ENCODE data around the gene SFT2D3. TPM values are rescaled to one million over a fixed set of nuclear protein-coding genes. Genes with fewer than 3 reads are reported as not detected.

SFT2D3 gene
- total and polyA plus RNA-seq, 2 experiments from 2014 or later: 0.13 to 9.3 TPM

DNA sequence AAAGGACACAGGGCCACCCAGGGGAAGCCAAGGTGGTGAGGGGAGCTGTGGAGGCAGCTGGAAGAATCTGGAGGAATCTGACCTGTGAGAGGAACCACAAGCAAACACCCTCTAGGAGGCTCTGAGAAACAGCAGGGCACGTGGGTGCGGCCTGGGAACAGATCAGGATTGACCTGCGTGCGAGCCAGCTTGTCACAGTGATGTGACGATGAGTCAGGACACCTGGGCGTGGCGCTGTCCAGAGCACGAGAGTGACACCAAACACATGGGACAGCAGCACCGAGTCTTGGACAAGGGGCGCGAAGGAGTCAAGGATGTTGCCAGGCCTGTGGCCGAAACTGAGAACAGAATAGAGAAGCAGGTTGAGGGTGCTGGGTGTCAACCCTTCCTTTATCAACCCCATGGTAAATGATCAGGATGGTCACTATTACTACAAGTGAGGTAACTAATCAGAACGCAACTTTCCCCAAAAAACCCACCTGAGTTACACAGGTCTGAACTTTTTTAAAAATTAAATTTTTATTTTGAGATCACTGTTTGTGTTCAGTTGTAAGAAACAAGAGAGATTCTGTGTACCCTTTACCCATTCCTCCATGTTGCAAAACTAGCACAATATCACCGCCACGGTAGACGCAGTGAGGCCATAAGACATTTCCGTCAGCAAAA, 637 bp upstream of the SFT2D3 start:
- Histone ChIP-seq H3K27me3 (no peaks in the 10 kb centered on the region), H3K4me1 (ENCODE audit: low read depth) (peaks cover 10% of the 10 kb centered on the region), H3K27ac (peak overlapping the region; percentile 96), H3K4me3 (peak overlapping the region; percentile 50), H3K36me3 (peaks cover 3% of the 10 kb centered on the region), H3K9me3 (ENCODE audit: low read depth) (no peaks in the 10 kb centered on the region)
- no peak for DNase-seq (ENCODE audit: low read depth in 1 of 2, low spot score in 1 of 2)
- TF ChIP-seq, protein P1, sequence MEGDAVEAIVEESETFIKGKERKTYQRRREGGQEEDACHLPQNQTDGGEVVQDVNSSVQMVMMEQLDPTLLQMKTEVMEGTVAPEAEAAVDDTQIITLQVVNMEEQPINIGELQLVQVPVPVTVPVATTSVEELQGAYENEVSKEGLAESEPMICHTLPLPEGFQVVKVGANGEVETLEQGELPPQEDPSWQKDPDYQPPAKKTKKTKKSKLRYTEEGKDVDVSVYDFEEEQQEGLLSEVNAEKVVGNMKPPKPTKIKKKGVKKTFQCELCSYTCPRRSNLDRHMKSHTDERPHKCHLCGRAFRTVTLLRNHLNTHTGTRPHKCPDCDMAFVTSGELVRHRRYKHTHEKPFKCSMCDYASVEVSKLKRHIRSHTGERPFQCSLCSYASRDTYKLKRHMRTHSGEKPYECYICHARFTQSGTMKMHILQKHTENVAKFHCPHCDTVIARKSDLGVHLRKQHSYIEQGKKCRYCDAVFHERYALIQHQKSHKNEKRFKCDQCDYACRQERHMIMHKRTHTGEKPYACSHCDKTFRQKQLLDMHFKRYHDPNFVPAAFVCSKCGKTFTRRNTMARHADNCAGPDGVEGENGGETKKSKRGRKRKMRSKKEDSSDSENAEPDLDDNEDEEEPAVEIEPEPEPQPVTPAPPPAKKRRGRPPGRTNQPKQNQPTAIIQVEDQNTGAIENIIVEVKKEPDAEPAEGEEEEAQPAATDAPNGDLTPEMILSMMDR (IDR thresholded peaks at IDR 0.05; ENCODE audit: low read depth, low read length): no peak

DNA sequence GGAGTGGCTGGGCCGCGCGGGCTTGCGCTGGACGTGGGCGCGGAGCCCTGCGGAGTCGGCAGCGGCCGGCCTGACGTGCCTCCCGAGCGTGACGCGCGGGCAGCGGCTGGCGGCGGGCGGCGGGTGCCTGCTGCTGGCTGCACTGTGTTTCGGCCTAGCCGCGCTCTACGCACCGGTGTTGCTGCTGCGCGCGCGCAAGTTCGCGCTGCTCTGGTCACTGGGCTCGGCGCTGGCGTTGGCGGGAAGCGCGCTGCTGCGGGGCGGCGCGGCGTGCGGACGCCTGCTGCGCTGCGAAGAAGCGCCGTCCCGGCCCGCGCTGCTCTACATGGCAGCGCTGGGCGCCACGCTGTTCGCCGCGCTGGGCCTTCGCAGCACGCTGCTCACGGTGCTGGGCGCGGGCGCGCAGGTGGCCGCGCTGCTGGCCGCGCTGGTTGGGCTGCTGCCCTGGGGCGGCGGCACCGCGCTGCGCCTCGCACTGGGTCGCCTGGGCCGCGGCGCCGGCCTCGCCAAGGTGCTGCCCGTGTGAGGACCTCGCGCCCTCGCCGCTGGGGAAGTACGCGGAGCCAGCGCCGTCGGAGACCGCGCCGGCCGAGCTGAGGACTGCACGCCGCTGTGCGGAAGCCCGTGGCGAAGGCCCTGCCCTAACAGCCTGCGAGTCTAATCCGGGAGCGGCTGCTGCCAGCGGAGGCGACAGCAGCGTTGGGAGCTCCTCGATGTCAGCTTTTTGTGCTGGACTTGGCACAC, 526 bp downstream of the SFT2D3 start:
- TF ChIP-seq, protein P1 (IDR thresholded peaks at IDR 0.05; ENCODE audit: low read depth, low read length): peak; percentile 18
- Histone ChIP-seq H3K27me3 (no peaks in the 10 kb centered on the region), H3K27ac (peak overlapping the region; percentile 96), H3K4me1 (ENCODE audit: low read depth) (peaks cover 10% of the 10 kb centered on the region), H3K9me3 (ENCODE audit: low read depth) (no peaks in the 10 kb centered on the region), H3K36me3 (peaks cover 3% of the 10 kb centered on the region), H3K4me3 (peak overlapping the region; percentile 50)
- DNase-seq (ENCODE audit: low read depth in 1 of 2, low spot score in 1 of 2): peak; percentile 80 to 85

DNA sequence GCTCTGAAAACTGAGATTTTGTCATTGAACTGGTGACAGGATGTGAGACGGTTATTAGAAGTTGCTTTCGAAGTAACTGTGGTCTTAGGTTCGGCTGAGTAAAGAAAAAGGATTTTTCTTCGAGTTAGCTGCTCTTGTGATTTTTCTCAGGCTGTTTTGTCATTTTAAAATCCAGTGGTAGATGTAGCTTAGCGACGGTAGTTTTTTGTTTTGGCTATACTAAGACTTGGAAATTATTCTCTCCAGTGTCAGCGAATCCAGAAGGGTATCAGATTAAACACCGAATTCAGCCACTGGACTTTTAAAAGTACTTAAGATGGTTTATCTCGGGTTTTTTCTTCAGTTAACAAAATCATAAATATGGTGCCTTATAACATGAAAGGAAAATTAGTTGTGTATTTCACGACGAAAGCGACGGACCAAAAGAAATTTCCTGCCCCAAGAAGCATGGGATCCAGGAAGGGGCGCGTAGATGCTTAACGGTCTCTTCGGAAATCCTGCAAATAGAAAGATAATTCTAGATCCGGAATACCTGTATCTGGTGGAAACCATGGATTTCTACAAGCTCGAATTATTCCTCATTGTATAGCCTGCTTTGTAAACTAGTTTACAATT, 1.2 kb downstream of the SFT2D3 start:
- TF ChIP-seq, protein P1 (IDR thresholded peaks at IDR 0.05; ENCODE audit: low read depth, low read length): no peak

DNA sequence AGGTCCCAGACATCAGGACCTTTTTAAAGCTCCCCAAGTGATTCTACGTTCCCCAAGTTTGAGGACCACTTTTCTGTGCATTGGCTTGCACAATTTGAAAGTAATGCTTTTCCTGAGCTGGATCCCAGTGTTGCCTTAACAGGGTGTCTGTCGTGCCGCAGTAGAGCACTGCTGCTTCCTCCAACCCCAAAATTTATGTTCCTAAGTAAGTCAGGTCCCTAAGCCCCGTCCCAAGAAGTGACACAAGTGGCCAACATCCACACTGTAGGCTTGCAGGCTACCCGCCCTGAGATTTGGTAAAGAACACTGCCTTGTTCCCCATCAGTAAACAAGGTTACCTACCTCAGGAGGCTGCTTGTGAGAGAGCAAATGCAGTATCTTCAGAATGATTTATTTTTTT, 2.0 kb downstream of the SFT2D3 start:
- H3K27ac ChIP-seq: no peak overlapping the region
- no peaks in the 10 kb centered on the region for H3K27me3 ChIP-seq
- H3K9me3 ChIP-seq (ENCODE audit: low read depth): no peaks in the 10 kb centered on the region
- H3K4me3 ChIP-seq: no peak overlapping the region
- no peak for DNase-seq (ENCODE audit: low read depth in 1 of 2, low spot score in 1 of 2)
- peaks cover 4% of the 10 kb centered on the region for H3K36me3 ChIP-seq
- TF ChIP-seq, protein P1 (IDR thresholded peaks at IDR 0.05; ENCODE audit: low read depth, low read length): no peak
- H3K4me1 ChIP-seq (ENCODE audit: low read depth): peaks cover 10% of the 10 kb centered on the region

More for the DNA sequence above, 1.2 kb downstream of the SFT2D3 start:
- no peak for DNase-seq (ENCODE audit: low read depth in 1 of 2, low spot score in 1 of 2)
- H3K4me3 ChIP-seq: peak overlapping the region; percentile 50
- H3K36me3 ChIP-seq: peaks cover 3% of the 10 kb centered on the region
- no peaks in the 10 kb centered on the region for H3K27me3 ChIP-seq
- no peaks in the 10 kb centered on the region for H3K9me3 ChIP-seq (ENCODE audit: low read depth)
- peaks cover 10% of the 10 kb centered on the region for H3K4me1 ChIP-seq (ENCODE audit: low read depth)
- peak overlapping the region; percentile 96 for H3K27ac ChIP-seq

DNA sequence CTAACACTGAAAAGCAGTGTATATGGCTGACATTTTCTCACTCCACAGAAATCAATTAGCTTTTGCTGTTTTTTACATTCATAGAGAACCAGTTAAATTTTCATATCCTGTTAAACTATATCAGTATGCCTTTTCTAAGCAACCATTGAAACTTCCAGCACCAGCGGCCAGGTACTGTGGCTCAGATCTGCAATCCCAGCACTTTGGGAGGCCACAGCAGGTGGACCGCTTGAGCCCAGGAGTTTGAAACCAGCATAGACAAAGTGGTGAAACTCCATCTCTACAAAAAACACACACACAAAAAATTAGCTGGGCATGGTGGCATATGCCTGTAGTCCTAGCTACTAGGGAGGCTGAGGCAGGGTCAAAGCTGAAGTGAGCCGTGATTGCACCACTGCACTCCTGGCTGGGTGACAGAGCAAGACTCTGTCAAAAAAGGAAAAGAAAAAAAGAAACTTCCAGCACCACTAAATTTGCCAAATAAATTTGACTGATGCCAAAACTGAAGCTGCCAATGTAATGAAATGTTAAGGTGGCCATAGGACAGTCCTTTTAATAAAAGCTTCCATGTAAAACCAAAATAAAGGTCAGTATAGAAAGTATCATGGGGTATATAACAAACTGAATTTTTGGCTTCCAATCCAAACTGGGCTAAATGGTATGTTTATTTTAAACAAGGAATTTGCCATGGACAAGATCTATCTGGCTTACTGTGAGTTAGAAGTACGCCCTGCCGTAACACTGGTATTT, 3.5 kb downstream of the SFT2D3 start:
- TF ChIP-seq, protein P1 (IDR thresholded peaks at IDR 0.05; ENCODE audit: low read depth, low read length): no peak
- Histone ChIP-seq H3K4me1 (ENCODE audit: low read depth) (peaks cover 10% of the 10 kb centered on the region), H3K27me3 (no peaks in the 10 kb centered on the region), H3K4me3 (no peak overlapping the region), H3K36me3 (peaks cover 19% of the 10 kb centered on the region), H3K27ac (no peak overlapping the region), H3K9me3 (ENCODE audit: low read depth) (no peaks in the 10 kb centered on the region)
- peak in 1 of 2 donors; percentile 35 for DNase-seq (ENCODE audit: low read depth in 1 of 2, low spot score in 1 of 2)
